H1 (cell line): ENCODE data around the gene P2RY14. TPM values are rescaled to one million over a fixed set of nuclear protein-coding genes. Genes with fewer than 3 reads are reported as not detected.

Source experiments
- CTCF ChIA-PET: fragments of 300-600 bp; sonication (Branson Sonifier 250); formaldehyde crosslinking; loops from one replicate; lab custom pipeline; 2021; ENCODE audit not compliant: partially characterized antibody; lab: Charles Lee
- POLR2A ChIA-PET: fragments of 300-600 bp; sonication (Branson Sonifier 250); formaldehyde crosslinking; loops from one replicate; lab custom pipeline; 2021; ENCODE audit warnings: inconsistent platforms; ENCODE audit not compliant: partially characterized antibody; lab: Charles Lee
- DNase-seq, 2 experiments: peaks; one replicate each; pipeline versions ENCODE4 v3.0.0 to v3.0.0-alpha.2; 2010 to 2022; ENCODE audit warnings: low spot score in 2 of 2, low read depth in 1 of 2, mixed read lengths in 1 of 2
- FAIRE-seq: peaks from 2 replicates; lab custom pipeline; 2011; peaks lifted over from hg19 to GRCh38; lab: Jason Lieb, UNC
- H2AFZ ChIP-seq: 2 replicates; pipeline ENCODE4 v1.8.1; 2012; ENCODE audit warnings: low read length, inconsistent platforms
- H2AK5ac ChIP-seq: 2 replicates; pipeline ENCODE4 v1.6.1; 2013; ENCODE audit warnings: low read depth, low read length
- H2BK120ac ChIP-seq: replicated peaks from 2 replicates; pipeline ENCODE3; 2013; ENCODE audit warnings: low read depth, low read length, inconsistent platforms
- H2BK12ac ChIP-seq: 2 replicates; pipeline ENCODE4 v1.6.1; 2013; ENCODE audit warnings: low read depth, low read length
- H2BK15ac ChIP-seq: 2 replicates; pipeline ENCODE4 v1.6.1; 2013; ENCODE audit warnings: low read length
- H2BK20ac ChIP-seq: 2 replicates; pipeline ENCODE4 v1.6.1; 2013; ENCODE audit warnings: low read length
- H2BK5ac ChIP-seq: 2 replicates; pipeline ENCODE4 v1.6.1; 2013; ENCODE audit warnings: low read depth, low read length
- H3K14ac ChIP-seq: 2 replicates; pipeline ENCODE4 v1.6.1; 2013; ENCODE audit warnings: inconsistent platforms; ENCODE audit not compliant: insufficient read length
- H3K18ac ChIP-seq: 2 replicates; pipeline ENCODE4 v1.6.1; 2013; ENCODE audit warnings: low read length; ENCODE audit errors: extremely low read depth
- H3K23ac ChIP-seq: 2 replicates; pipeline ENCODE4 v1.6.1; 2013; ENCODE audit warnings: inconsistent platforms; ENCODE audit not compliant: insufficient read length
- H3K23me2 ChIP-seq: 2 replicates; pipeline ENCODE4 v1.6.1; 2013; ENCODE audit warnings: low read depth, low read length
- H3K27ac ChIP-seq: 2 replicates; pipeline ENCODE4 v1.6.1; 2011; ENCODE audit warnings: low read depth, low read length, inconsistent platforms
- H3K27me3 ChIP-seq, 4 experiments: replicated peaks in 1 of 4; 1 replicate in 1 of 4; 2 replicates in 3 of 4; pipeline versions ENCODE4 v1.6.1 to v1.8.1; 2011 to 2013; ENCODE audit warnings: low read length in 3 of 4, mild to moderate bottlenecking in 3 of 4, inconsistent platforms in 2 of 4, mixed read lengths in 2 of 4, moderate library complexity in 1 of 4; ENCODE audit not compliant: control insufficient read depth in 3 of 4, insufficient read depth in 3 of 4; ENCODE audit errors: extremely low read depth in 1 of 4
- H3K36me3 ChIP-seq, 4 experiments: 2 replicates each; pipeline versions ENCODE4 v1.6.1 to v1.8.1; 2011 to 2013; ENCODE audit warnings: mild to moderate bottlenecking in 4 of 4, low read length in 3 of 4, moderate library complexity in 2 of 4, control low read depth in 1 of 4, inconsistent platforms in 1 of 4; ENCODE audit not compliant: insufficient read depth in 4 of 4, control insufficient read depth in 2 of 4
- H3K4ac ChIP-seq: replicated peaks from 2 replicates; pipeline ENCODE3; 2013; ENCODE audit warnings: low read length, low read depth, mixed read lengths, inconsistent platforms; ENCODE audit not compliant: insufficient read length
- H3K4me1 ChIP-seq, 4 experiments: replicated peaks in 1 of 4; 1 replicate in 1 of 4; 2 replicates in 3 of 4; pipeline versions ENCODE4 v1.6.1 to v1.8.1; 2011 to 2013; ENCODE audit warnings: low read length in 3 of 4, inconsistent platforms in 2 of 4, mixed read lengths in 1 of 4; ENCODE audit not compliant: insufficient read depth in 4 of 4, control insufficient read depth in 3 of 4
- H3K4me2 ChIP-seq, 2 experiments: 2 replicates each; pipeline versions ENCODE4 v1.6.1 to v1.8.1; 2011 to 2013; ENCODE audit warnings: low read depth in 2 of 2, low read length in 2 of 2, control low read depth in 1 of 2, inconsistent platforms in 1 of 2, mild to moderate bottlenecking in 1 of 2; ENCODE audit not compliant: insufficient read depth in 1 of 2
- H3K4me3 ChIP-seq, 4 experiments: fragments of 200-600, 300-600 bp in 1 of 4; sonication (generic), shearing (Covaris generic), sonication (Bioruptor Twin) in 1 of 4; 2 replicates each; pipeline versions ENCODE4 v1.5.1 to v1.8.1; 2011 to 2016; ENCODE audit warnings: low read length in 4 of 4, low read depth in 3 of 4, control low read depth in 2 of 4, inconsistent platforms in 2 of 4, mild to moderate bottlenecking in 2 of 4, mixed read lengths in 1 of 4, moderate library complexity in 1 of 4; ENCODE audit not compliant: insufficient read depth in 2 of 4; ENCODE audit errors: extremely low read depth in 1 of 4
- H3K56ac ChIP-seq: replicated peaks from 2 replicates; pipeline ENCODE3; 2013; ENCODE audit warnings: low read depth, mild to moderate bottlenecking, mixed read lengths, low read length, inconsistent platforms; ENCODE audit not compliant: insufficient read length
- H3K79me1 ChIP-seq: 2 replicates; pipeline ENCODE4 v1.6.1; 2013; ENCODE audit warnings: low read depth, low read length, control low read depth
- H3K79me2 ChIP-seq, 2 experiments: 2 replicates each; pipeline versions ENCODE4 v1.6.1 to v1.8.1; 2012 to 2013; ENCODE audit warnings: low read length in 2 of 2, mild to moderate bottlenecking in 2 of 2, inconsistent platforms in 1 of 2; ENCODE audit not compliant: insufficient read depth in 2 of 2, control insufficient read depth in 1 of 2
- H3K9ac ChIP-seq, 4 experiments: replicated peaks in 1 of 4; 1 replicate in 1 of 4; 2 replicates in 3 of 4; pipeline versions ENCODE4 v1.6.1 to v1.8.1; 2011 to 2013; ENCODE audit warnings: low read depth in 3 of 4, low read length in 3 of 4, control low read depth in 2 of 4, mild to moderate bottlenecking in 2 of 4, moderate library complexity in 2 of 4, inconsistent platforms in 1 of 4; ENCODE audit errors: extremely low read depth in 1 of 4
- H3K9me3 ChIP-seq, 2 experiments: 2 replicates each; pipeline versions ENCODE4 v1.6.1 to v1.8.1; 2012 to 2013; ENCODE audit warnings: mild to moderate bottlenecking in 2 of 2, moderate library complexity in 2 of 2, control low read depth in 1 of 2, inconsistent platforms in 1 of 2, low read depth in 1 of 2, low read length in 1 of 2, mixed read lengths in 1 of 2; ENCODE audit not compliant: insufficient read depth in 2 of 2
- H4K20me1 ChIP-seq, 2 experiments: replicated peaks in 1 of 2; 2 replicates each; pipeline versions ENCODE3 to v1.8.1; 2011 to 2013; ENCODE audit warnings: inconsistent platforms in 2 of 2, low read length in 2 of 2, mild to moderate bottlenecking in 1 of 2; ENCODE audit not compliant: insufficient read depth in 2 of 2, control insufficient read depth in 1 of 2
- H4K5ac ChIP-seq: 2 replicates; pipeline ENCODE4 v1.6.1; 2013; ENCODE audit warnings: low read length, low read depth, mixed read lengths, inconsistent platforms; ENCODE audit not compliant: insufficient read length
- H4K8ac ChIP-seq: 2 replicates; pipeline ENCODE4 v1.8.0; 2013; ENCODE audit warnings: mild to moderate bottlenecking, moderate library complexity, low read length, inconsistent platforms; ENCODE audit not compliant: insufficient read depth; ENCODE audit errors: extremely low read depth
- H4K91ac ChIP-seq: replicated peaks from 2 replicates; pipeline ENCODE3; 2013; ENCODE audit warnings: low read length, mixed read lengths, inconsistent platforms; ENCODE audit not compliant: insufficient read length
- FOSL1 ChIP-seq: IDR thresholded peaks from 2 replicates; pipeline ENCODE4 v1.6.1; 2011; ENCODE audit warnings: mild to moderate bottlenecking, low read depth, low read length, moderate library complexity; ENCODE audit not compliant: insufficient read depth
- GTF2F1 ChIP-seq: IDR thresholded peaks from 2 replicates; pipeline ENCODE4 v1.6.1; 2012; ENCODE audit warnings: low read depth, low read length, improper control_type of control experiment, borderline replicate concordance
- HDAC6 ChIP-seq: IDR thresholded peaks from one replicate; pipeline ENCODE4 v1.7.1; 2012; ENCODE audit warnings: low read depth, mild to moderate bottlenecking, inconsistent platforms, low read length, moderate library complexity
- JUN ChIP-seq: IDR thresholded peaks from 2 replicates; pipeline ENCODE4 v1.6.1; 2011; ENCODE audit warnings: low read depth, mild to moderate bottlenecking, improper control_type of control experiment, low read length
- KDM5A ChIP-seq: fragments of 200-600 bp; IDR thresholded peaks from 2 replicates; pipeline ENCODE4 v1.7.1; 2012; ENCODE audit warnings: mild to moderate bottlenecking, low read length, inconsistent platforms, mixed read lengths
- POLR2A ChIP-seq, 2 experiments: IDR thresholded peaks; 1 replicate in 1 of 2; 2 replicates in 1 of 2; pipeline ENCODE4 v1.6.1; 2011; ENCODE audit warnings: low read depth in 2 of 2, low read length in 2 of 2, mild to moderate bottlenecking in 2 of 2; ENCODE audit errors: control extremely low read depth in 1 of 2
- POLR2AphosphoS5 ChIP-seq: IDR thresholded peaks from 2 replicates; pipeline ENCODE4 v1.6.1; 2011; ENCODE audit warnings: low read depth, low read length
- RFX5 ChIP-seq: IDR thresholded peaks from 2 replicates; pipeline ENCODE4 v1.6.1; 2011; ENCODE audit warnings: low read depth, low read length, improper control_type of control experiment, borderline replicate concordance
- RNF2 ChIP-seq: fragments of 200-900, 300-1000 bp; sonication (generic); IDR thresholded peaks from 2 replicates; pipeline ENCODE4 v1.7.1; 2016; ENCODE audit warnings: borderline replicate concordance, low read depth, mild to moderate bottlenecking, antibody characterized with exemption, low read length; ENCODE audit not compliant: poor library complexity, severe bottlenecking; ENCODE audit errors: missing control alignments
- RXRA ChIP-seq: IDR thresholded peaks from 2 replicates; pipeline ENCODE4 v1.6.1; 2011; ENCODE audit warnings: low read depth, mild to moderate bottlenecking, low read length, moderate library complexity; ENCODE audit not compliant: insufficient read depth
- SAP30 ChIP-seq: fragments of 300-600 bp; sonication (generic); IDR thresholded peaks from 2 replicates; pipeline ENCODE4 v1.7.1; 2012; ENCODE audit warnings: low read length, moderate library complexity, mild to moderate bottlenecking, inconsistent platforms; ENCODE audit not compliant: insufficient read depth, insufficient replicate concordance
- SIRT6 ChIP-seq: IDR thresholded peaks from one replicate; pipeline ENCODE4 v1.7.1; 2012; ENCODE audit warnings: low read length, inconsistent platforms
- SIX5 ChIP-seq: IDR thresholded peaks from 2 replicates; pipeline ENCODE4 v1.6.1; 2011; ENCODE audit warnings: mild to moderate bottlenecking, low read depth, low read length
- TBP ChIP-seq: IDR thresholded peaks from 2 replicates; pipeline ENCODE4 v1.6.1; 2011; ENCODE audit warnings: low read depth, low read length, improper control_type of control experiment
- WGBS, 2 experiments: shearing (Covaris generic) in 1 of 2; methylation state at CpG; one replicate each; pipeline versions ENCODE4 v1.1.6 to v1.1.7; 2013 to 2015; ENCODE audit warnings: low lambda C conversion rate in 2 of 2, mixed read lengths in 2 of 2, inconsistent platforms in 1 of 2, low coverage in 1 of 2, missing lambda C conversion rate in 1 of 2; ENCODE audit not compliant: insufficient replicate concordance in 2 of 2, insufficient coverage in 1 of 2, insufficient read length in 1 of 2; ENCODE audit errors: extremely low coverage in 1 of 2, missing lambda C conversion rate in 1 of 2; 5-methylcytosine and 5-hydroxymethylcytosine counted together
- polyA plus RNA-seq, 7 experiments: library from polyadenylated mRNA; depleted of rRNA in 3 of 7; stranded (reverse) in 5 of 7; unstranded in 2 of 7; fragments of >200 nt in 5 of 7; fragments of 200-250 nt in 2 of 7; gene quantifications; 1 replicate in 5 of 7; 2 replicates in 1 of 7; 4 replicates in 1 of 7; pipeline versions ENCODE4 v1.2.1 to v1.2.3, GENCODE V29; 2011 to 2013; ENCODE audit warnings: missing spikeins in 2 of 7, mixed read lengths in 2 of 7
- total RNA-seq: library from RNA; stranded (reverse); fragmentation: NEBNext Ultra II Directional; extraction: Animal tissue kit (Norgen Biotek cat#: 25700); gene quantifications from 2 replicates; pipeline ENCODE4 v1.2.1, GENCODE V29; 2021
- TF ChIP-seq, protein P1 (sequence below): IDR thresholded peaks from 2 replicates; pipeline ENCODE4 v1.6.1; 2012; ENCODE audit warnings: inconsistent platforms

Gene P2RY14
- total and polyA plus RNA-seq, 2 of the 8 experiments (the other 6 are each of a cell fraction or from before 2014, with no cell fraction given): not detected

DNA sequence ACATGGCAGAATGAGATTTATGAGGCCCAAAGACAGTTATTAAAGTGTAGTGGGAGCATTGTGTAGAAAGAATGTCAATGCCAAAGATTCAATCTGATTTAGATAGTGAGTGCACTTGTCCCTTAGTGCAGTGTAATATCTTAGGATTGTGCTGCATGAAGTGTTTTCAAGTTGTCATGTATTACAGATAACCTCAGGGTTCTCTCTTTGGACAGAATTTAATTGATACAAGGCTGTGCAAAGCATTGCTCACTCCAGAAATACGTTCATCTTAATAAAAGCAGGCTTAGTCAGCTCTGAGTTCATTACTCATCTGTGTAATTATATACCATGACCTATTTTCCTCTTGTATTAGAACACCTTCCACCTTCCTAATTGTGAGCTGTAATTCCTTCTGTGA lies 59.3 kb downstream of the P2RY14 start:
- H2BK120ac ChIP-seq: no peak overlapping the region
- H3K18ac ChIP-seq: no peak overlapping the region
- no peak overlapping the region for H2BK12ac ChIP-seq
- no peaks in the 10 kb centered on the region for H3K79me1 ChIP-seq
- no peak overlapping the region for H4K8ac ChIP-seq
- no peak for DNase-seq
- ChIA-PET POLR2A (no interaction called here), CTCF (interaction anchor here (0.6 to 2.7 kb wide), 7 partner anchors 10 to 597 kb away, joined by 3 to 9 read pairs (median 4); partner anchors contain the start of gene P2RY13)
- H2AFZ ChIP-seq: no peak overlapping the region
- no peak overlapping the region for H4K5ac ChIP-seq
- no peaks in the 10 kb centered on the region for H3K79me2 ChIP-seq
- H3K4ac ChIP-seq: no peak overlapping the region
- H3K4me3 ChIP-seq: no peak overlapping the region
- H4K20me1 ChIP-seq: no peaks in the 10 kb centered on the region
- H3K4me1 ChIP-seq: peaks cover 0 to 6% (median 4%) of the 10 kb centered on the region in 4 experiments; a peak in 4 of 7 replicates
- WGBS, 2 experiments: 92% methylated on average over 1 of the region's 1 CpG; no CpG with 5 or more reads in 1 of the 2 experiments
- no peaks in the 10 kb centered on the region for H3K23me2 ChIP-seq
- no peaks in the 10 kb centered on the region for H3K27me3 ChIP-seq
- H3K36me3 ChIP-seq: peaks cover 0 to 5% (median 0%) of the 10 kb centered on the region in 4 experiments; a peak in 1 of 8 replicates
- H3K56ac ChIP-seq: no peak overlapping the region
- no peak overlapping the region for H3K9ac ChIP-seq
- H2BK20ac ChIP-seq: no peak overlapping the region
- H3K14ac ChIP-seq: no peak overlapping the region
- no peak overlapping the region for H4K91ac ChIP-seq
- H3K9me3 ChIP-seq: no peaks in the 10 kb centered on the region; a peak in 1 of 4 replicates
- no peak overlapping the region for H3K27ac ChIP-seq
- no peak overlapping the region for H2AK5ac ChIP-seq
- H2BK15ac ChIP-seq: no peak overlapping the region
- H3K4me2 ChIP-seq: no peak overlapping the region
- no peak for FAIRE-seq
- H2BK5ac ChIP-seq: no peak overlapping the region
- H3K23ac ChIP-seq: no peak overlapping the region
- TF ChIP-seq JUN (no peak), TBP (no peak), RXRA (no peak), POLR2A (IDR thresholded peaks at IDR 0.05; ENCODE audit: control extremely low read depth in 1 of 2, low read depth in 2 of 2, low read length in 2 of 2) (no peak), FOSL1 (no peak), GTF2F1 (no peak), SAP30 (no peak), SIRT6 (no peak), SIX5 (no peak), RNF2 (no peak), HDAC6 (no peak), RFX5 (no peak), KDM5A (no peak), POLR2AphosphoS5 (no peak)
- TF ChIP-seq, protein P1, sequence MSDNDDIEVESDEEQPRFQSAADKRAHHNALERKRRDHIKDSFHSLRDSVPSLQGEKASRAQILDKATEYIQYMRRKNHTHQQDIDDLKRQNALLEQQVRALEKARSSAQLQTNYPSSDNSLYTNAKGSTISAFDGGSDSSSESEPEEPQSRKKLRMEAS: no peak
